PFSK-1 (cell line): ENCODE results near the gene UBTD1.

Experiments used
- FOXP2 ChIP-seq: optimal IDR thresholded peaks from 2 replicates; pipeline ENCODE3; 2011; ENCODE audit warnings: borderline replicate concordance, control low read depth, inconsistent platforms; ENCODE audit not compliant: insufficient read depth; ENCODE audit errors: extremely low read length, extremely low read depth
- POLR2AphosphoS5 ChIP-seq: IDR thresholded peaks from 2 replicates; pipeline ENCODE4 v1.6.1; 2012; ENCODE audit warnings: low read depth, mild to moderate bottlenecking, control low read depth, low read length, moderate library complexity
- SIN3A ChIP-seq: IDR thresholded peaks from 2 replicates; pipeline ENCODE4 v1.6.1; 2012; ENCODE audit warnings: mild to moderate bottlenecking, low read length, moderate library complexity, borderline replicate concordance; ENCODE audit not compliant: insufficient read depth
- TAF1 ChIP-seq: IDR thresholded peaks from 2 replicates; pipeline ENCODE4 v1.6.1; 2012; ENCODE audit warnings: low read length, control low read depth, borderline replicate concordance; ENCODE audit not compliant: insufficient read depth
- TF ChIP-seq, protein P1 (sequence below), 2 experiments: IDR thresholded peaks; 2 replicates each; pipeline versions ENCODE4 v1.6.1 to v1.8.0; 2011 to 2012; ENCODE audit warnings: low read depth in 2 of 2, low read length in 2 of 2, control low read depth in 1 of 2, inconsistent platforms in 1 of 2, mild to moderate bottlenecking in 1 of 2, moderate library complexity in 1 of 2; ENCODE audit not compliant: insufficient read depth in 1 of 2

DNA sequence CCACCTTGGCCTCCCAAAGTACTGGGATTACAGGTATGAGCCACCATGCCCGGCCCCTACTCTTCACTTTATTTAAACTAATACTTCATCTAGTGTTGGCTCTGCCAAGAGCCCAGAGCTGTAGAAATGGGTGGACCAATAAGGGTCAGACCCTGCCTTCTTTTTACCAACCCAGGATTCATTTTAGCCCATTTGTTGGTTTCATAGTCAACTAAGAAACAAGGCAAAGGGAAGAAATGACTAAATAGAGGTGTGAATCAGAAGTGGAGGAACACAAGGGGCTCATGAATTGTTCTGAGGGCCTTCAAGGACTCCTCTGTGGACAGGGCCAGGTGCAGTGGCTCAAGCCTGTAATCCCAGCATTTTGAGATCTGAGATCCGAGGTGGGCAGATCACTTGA is 74.9 kb downstream of the UBTD1 start:
- TF ChIP-seq POLR2AphosphoS5: no peak
- TF ChIP-seq, protein P1, sequence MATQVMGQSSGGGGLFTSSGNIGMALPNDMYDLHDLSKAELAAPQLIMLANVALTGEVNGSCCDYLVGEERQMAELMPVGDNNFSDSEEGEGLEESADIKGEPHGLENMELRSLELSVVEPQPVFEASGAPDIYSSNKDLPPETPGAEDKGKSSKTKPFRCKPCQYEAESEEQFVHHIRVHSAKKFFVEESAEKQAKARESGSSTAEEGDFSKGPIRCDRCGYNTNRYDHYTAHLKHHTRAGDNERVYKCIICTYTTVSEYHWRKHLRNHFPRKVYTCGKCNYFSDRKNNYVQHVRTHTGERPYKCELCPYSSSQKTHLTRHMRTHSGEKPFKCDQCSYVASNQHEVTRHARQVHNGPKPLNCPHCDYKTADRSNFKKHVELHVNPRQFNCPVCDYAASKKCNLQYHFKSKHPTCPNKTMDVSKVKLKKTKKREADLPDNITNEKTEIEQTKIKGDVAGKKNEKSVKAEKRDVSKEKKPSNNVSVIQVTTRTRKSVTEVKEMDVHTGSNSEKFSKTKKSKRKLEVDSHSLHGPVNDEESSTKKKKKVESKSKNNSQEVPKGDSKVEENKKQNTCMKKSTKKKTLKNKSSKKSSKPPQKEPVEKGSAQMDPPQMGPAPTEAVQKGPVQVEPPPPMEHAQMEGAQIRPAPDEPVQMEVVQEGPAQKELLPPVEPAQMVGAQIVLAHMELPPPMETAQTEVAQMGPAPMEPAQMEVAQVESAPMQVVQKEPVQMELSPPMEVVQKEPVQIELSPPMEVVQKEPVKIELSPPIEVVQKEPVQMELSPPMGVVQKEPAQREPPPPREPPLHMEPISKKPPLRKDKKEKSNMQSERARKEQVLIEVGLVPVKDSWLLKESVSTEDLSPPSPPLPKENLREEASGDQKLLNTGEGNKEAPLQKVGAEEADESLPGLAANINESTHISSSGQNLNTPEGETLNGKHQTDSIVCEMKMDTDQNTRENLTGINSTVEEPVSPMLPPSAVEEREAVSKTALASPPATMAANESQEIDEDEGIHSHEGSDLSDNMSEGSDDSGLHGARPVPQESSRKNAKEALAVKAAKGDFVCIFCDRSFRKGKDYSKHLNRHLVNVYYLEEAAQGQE (IDR thresholded peaks at IDR 0.05; ENCODE audit: insufficient read depth in 1 of 2, low read depth in 2 of 2, low read length in 2 of 2): no peak
- TF ChIP-seq TAF1: no peak
- TF ChIP-seq SIN3A: no peak
- TF ChIP-seq FOXP2: no peak
